Stimulated activated CD4-positive, alpha-beta T cell treated with anti-CD3 and anti-CD28 coated beads, Interleukin-2, amount 100 ng/mL, for 24 hours (primary cell): ENCODE measurements around the gene NIPAL4.

Experiments used
- DNase-seq, 2 donors: peaks; one replicate each; pipeline ENCODE4 v3.0.0-alpha.2; 2020

NIPAL4 gene

GRCh38 chr5:157518963-157519362, 59.0 kb downstream of the NIPAL4 start:
- DNase-seq, result peak in 1 of 2 donors; percentile 22

DNA sequence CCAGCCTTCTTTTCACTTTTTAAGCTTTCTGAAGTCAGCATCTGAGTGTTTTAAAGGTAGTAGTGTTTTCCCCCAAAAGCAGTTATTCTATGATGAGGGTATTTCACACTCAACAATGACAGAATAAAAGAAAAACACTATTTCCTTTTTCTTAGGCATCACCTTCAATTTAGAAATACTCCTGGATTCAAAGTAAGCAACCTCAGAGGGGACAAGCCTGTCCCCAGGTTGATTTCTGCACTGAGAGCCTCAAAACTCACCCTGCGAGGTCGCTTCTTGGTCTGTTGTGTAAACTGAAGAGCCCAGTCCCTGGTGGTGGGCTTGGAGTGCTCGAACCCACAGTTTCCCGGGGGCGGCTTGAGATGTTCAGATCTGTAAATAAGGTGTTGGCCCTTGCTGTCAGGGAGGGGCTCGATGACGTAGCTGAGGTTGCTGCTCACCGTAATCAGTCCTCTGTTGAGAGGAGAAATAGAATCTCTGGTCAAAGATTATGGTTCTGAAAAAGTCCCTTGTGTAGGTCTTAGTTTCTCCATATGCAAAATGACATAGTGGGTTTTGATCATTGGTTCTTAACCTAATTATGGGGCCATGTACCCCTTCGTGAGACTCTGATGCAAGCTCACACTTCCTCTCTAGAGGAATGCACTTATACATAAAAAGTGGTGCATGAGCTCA, 59.7 kb downstream of the NIPAL4 start:
- no peak for DNase-seq

DNA sequence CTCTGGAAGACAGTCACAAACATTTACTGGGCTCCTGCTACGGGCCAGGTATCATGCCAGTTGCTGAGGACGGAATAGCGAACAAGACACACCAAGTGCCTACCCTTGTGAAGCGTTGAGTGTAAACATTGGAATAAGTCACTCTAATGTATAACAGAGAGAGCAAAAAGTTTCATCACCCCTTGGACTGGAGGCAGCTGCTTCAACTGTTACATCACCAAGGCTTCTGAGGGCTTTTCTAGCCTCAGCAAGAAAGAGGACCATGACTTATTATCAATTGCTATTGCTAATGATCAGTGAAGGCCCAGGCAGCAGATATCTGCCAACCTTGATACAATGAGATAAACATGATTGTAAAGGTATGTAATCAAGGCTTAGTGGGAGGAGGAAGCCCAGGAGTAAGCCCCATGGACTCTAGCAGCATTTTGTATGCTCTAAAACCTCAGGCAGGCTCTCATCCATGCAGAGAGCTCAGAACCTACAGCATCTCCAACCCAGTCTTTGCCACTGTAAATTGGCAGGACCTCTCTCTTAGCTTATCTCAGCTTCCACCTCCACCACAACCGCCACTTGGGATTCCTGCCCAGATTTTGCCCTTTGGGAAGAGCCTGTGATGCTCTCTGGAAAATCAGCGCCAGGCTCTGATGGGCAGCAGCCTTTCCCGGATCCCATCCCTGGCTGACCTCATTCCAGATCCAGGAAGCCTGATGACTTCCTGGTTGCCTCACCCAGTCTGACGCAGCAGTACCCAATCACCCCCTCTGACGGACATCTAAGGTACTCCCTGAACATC, 61.1 kb downstream of the NIPAL4 start:
- no peak for DNase-seq

GRCh38 chr5:157521704-157522029, 61.7 kb downstream of the NIPAL4 start:
- no peak for DNase-seq

DNA sequence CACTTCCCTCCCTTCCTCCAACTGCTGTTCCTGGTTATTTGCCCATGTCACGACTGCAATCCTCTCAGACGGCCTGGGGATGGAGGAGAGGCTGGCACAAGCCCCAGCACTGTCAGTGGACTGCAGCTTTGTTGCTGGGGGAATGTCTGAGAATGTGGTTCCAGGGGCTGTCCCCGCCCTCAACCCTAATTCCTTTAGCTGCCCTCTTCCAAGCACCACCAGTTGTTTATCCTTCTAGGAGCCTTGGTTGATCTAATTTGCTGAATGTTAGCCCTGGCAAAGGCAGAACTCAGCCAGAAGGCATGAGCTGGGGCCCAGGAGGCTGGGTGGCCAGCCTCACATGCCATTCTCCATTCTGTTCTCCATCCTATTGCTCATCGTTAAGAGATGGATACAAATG, 64.0 kb downstream of the NIPAL4 start:
- no peak for DNase-seq
